ENCODE results near the gene COPB2.
A peak's percentile ranks its signal among the peaks of the same experiment; 100 is the strongest.
"Not testable (repeated sequence)": the region's sequence is repeated elsewhere in the genome, so short reads cannot be mapped to it uniquely, and the experiment has no call there.

Gene COPB2

GRCh38 chr3:139389552-139390368 lies at the start of gene COPB2:
TSS of gene COPB2 (minus strand) at chr3:139389647. CDS start at chr3:139389550, 97 bp downstream.
- DNase-seq = peak; percentile 100

DNA sequence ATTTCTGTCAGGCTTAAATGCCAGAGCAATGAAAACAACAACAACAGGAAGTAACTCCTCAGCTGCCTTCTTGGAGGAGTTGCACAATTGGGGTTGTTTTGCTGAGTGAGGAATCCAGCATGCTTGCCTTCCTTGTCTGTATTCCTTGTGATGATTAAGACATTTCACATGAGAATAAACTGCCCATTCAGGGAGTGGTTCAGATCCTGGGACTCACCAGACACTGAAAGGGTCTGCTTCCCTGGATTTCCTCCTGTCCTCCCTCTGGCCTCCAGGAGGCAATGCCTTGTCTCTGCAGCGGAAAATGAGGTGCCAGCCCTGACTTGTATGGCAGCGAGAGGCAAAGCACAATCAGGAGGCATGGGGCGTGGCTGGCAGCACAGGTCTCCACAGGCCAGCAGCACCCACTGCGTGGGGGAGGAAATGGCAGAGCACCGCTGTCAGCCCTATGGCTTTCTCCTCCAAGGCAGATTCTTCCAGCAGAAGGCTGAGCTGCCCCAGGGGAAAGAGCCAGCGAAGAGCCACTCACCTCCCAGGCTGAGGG lies 45.4 kb upstream of the COPB2 start:
- no peak for DNase-seq

DNA sequence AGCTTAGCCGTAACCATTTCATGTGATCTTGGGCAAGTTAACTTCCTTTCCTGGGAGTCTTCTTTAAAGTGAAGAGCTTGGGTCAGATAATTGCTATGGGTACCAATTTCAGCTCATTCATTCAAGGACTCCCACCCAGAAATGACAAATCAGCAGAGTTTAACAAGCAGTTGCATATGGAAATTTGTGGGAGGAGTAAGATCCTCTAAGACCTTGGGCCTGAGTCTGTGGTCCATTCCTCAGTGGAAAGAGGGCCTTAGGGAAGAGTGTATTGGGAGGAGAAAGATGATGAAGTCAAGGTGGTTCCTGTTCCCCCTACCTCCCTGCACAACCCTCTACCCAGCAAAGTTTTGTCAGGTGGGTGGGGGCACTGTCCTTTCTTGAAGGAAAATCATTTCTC lies 44.8 kb upstream of the COPB2 start:
- DNase-seq = no peak

DNA sequence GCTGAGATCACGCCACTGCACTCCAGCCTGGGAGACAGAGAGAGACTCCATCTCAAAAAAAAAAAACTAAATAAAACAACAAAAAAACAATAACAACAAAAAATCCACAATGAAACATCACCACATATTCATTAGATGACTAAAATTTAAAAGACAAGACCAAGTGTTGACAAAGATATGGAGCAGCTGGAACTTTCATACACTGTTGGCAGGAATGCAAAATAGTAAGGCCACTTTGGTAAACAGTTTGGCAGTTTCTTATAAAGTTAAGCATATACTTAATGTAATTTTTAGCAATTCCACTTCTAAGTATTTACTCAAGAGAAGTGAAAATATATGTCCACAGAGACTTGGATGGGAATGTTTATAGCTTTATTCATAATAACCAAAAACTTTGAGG lies 43.6 kb upstream of the COPB2 start:
- DNase-seq = no peak

DNA sequence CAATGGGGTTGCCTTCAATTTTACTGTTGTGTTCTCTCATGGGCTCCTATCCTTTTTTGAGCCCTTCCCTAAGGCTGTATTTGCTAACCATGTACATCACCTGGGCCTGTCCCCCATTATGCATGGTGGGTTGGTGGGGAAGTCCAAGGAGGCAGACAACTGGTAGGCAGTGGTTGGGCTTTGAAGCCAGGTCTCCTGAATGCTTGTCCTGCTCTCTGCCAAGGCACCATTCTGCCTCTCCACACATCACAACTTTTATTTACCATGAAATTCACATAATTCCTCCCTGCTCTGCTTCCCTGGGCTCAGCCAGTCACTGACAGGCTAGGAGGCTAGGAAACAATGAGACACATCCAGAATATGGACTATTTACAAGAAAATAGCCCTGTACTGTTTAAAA lies 41.0 kb upstream of the COPB2 start:
- no peak for DNase-seq

- peak; percentile 90 for DNase-seq
Observed at GRCh38 chr3:139427283-139428060, 38.0 kb upstream of the COPB2 start.

DNA sequence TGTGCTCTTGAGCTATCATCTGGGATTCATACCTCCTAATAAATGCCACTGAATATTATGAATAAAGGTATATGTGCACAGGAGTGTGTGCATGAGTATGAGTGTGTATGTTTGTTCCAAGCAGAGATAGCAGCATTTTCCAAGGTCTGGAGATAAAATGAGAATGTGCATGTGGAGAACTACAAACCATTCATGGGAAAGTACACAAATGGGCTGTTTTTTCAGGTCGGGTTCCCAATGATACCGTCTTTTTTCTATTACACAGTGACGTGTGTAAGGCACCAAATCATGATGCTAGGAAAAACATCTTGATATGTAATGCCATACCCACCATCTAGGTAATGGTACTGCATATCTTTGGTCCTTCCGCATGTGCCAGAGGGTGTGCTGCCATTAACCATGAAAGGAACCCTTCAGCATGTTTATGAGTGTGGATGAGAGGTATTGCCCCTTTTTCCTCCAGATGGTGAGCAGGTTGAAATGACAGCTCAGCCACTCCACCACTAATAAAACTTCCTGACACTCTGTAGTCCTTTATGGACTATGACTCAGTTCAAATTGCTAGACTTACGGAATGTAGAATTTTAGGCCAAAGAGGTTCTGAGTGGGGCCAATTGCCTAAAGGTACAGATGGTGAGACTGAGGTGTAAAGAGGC lies 36.4 kb upstream of the COPB2 start:
- no peak for DNase-seq

- no peak for DNase-seq
Observed at GRCh38 chr3:139423232-139423631, 33.8 kb upstream of the COPB2 start.

DNA sequence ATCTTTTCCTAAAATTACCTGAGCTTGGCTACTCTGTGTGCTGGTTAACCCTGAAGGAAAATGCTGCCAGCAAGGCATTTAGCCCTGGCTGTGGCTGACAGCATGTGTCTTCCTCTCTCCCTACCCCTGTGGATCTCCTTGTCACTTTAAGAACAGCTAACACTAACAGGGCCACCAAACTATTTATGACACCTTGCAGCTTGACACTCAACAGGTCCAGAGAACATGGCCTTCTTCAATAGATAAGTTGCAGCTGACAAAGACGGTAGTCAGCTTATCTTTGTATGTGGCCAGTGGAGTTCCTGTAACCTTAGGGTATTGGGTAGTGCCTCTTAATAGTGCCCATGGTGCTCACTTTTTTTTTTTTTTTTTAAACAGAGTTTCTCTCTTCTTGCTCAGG lies 32.0 kb upstream of the COPB2 start:
- DNase-seq = peak; percentile 28

DNA sequence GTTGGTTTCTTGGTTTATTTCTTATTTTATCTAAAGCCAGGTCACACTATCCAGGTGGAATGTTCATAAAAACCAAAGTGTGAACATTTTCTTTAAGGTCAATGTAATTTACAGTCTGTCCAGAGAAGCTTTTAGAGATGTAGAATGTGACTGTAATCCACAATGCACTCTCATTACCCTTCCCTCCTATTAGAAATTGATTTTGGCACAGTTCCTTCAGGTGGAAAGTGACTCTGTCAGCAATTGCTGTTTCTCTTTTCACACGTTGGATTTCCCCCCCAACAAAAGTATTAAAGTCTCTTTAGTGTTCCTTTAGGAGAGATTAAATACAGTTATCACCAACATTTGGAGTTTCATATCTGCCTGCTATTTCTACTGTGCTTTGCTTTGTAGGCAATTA lies 31.6 kb upstream of the COPB2 start:
- DNase-seq = peak; percentile 28

GRCh38 chr3:139418144-139418543 lies 28.7 kb upstream of the COPB2 start:
- DNase-seq = no peak

GRCh38 chr3:139416275-139416674 lies 26.8 kb upstream of the COPB2 start:
- no peak for DNase-seq

GRCh38 chr3:139414608-139415224 lies 25.3 kb upstream of the COPB2 start:
- no peak for DNase-seq

DNA sequence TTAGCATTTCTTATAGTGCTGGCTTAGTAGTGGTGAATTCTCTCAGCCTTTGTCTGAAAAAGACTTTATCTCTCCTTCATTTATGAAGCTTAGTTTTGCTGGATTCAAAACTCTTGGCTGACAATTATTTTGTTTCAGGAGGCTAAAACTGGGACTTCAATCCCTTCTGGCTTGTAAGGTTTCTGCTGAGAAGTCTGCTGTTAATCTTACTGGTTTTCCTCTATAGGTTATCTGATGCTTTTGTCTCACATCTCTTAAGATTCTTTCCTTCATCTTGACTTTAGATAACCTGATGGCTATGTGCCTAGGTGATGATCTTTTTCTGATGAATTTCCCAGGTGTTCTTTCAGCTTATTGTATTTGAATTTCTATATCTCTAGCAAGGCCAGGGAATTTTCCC lies 23.4 kb upstream of the COPB2 start:
- not testable (repeated sequence) for DNase-seq

DNA sequence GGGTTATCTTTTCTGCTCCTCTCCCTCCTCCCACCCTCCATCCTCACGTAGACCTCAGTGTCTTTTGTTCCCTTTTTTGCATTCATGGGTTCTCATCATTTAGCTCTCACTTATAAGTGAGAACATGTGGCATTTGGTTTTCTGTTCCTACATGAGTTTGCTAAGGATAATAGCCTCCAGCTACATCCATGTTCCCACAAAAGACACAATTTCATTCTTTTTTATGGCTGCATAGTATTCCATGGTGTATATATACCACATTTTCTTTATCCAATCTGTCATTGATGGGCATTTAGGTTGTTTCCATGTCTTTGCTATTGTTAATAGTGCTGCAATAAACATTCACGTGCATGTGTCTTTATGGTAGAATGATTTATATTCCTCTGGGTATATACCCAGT lies 11.7 kb upstream of the COPB2 start:
- DNase-seq = not testable (repeated sequence)

DNA sequence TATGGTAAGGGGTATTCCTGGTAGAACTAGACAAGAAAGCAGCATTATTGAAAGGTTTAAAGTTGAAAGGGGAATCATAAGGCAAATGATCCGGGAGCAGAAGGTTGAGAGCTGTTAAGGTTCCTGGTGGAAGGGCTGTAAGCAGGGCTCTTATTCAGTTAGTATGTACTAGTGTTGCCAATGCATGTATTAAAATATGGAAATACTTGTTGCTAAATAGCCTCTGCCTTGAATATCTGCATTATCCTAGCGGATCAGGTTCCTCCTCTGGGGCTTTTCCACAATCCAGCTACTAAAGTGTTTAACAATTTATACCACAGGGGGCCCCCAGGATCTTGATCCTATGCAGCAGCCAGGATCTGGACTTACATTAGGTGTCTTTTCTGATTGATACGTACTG lies 7.3 kb upstream of the COPB2 start:
- no peak for DNase-seq

DNA sequence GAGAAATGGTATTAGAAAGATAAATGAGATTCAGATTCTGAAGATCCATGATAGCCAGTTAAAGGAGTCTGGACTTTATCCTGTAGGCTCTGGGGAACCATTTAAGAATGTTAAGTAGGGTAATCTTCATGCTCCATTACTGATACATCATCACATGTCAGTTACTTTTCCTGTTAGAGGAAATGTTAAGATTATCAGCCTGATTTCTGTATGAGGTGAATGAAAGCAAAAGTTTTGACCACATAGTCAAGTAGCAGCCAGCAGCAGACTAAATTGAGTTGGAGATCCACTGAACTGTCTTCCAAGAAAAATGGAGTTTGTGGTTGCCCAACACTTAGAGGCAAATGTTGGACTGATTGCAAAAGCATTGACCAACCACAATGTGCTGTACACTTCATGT lies 4.7 kb upstream of the COPB2 start:
- no peak for DNase-seq

DNA sequence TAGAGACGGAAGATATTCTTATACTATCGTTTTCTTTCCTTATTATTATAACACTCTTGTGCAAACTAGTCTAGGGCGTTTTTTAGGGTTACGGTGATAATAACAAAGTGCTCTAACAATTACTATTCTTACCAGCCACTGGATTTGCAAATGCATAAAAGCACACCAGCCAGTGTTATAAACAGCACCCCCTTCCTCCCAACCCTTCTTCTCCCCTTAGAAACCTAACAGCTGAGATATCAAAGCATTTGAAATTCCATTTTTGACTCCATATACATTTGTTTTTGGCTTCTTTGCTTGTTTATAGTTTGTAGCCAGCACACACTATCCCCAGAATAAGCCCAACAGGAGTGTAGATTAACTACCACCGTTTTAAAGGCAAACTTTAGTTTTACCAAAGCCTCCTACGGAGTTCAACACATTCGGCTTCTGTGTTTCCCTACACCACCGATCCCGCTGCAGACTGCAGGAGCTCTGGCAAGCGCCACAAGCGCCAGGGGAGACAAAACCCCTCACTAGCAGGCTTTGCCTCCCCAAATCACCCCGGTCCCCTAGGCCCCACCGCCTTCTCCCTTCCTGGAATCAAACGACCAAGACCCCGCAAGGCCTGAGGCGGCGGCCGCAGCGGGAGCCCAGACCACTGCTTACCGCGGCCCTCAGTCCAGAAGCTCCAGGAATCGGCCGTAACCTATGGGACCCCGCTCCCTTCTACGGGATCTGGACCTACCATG lies 461 bp downstream of the COPB2 start:
- peak; percentile 4 for DNase-seq

- no peak for DNase-seq
Observed at GRCh38 chr3:139388077-139388476, 1.4 kb downstream of the COPB2 start.

DNA sequence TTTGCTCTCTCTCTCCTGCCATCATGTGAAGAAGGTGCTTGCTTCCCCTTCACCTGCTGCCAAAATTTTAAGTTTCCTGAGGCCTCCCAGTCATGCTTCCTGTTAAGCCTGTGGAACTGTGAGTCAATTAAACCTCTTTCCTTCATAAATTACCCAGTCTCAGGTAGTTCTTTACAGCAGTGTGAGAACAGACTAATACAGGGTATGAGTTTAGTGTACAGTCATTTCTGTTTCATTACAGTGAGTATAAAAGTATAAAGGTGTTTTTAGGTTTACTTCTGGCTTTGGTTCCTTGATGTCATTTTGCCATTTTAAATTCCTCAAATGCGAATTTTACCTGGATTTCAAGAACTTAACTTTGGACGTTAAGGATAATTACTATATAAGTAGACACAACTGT lies 7.2 kb downstream of the COPB2 start:
- DNase-seq = not testable (repeated sequence)

DNA sequence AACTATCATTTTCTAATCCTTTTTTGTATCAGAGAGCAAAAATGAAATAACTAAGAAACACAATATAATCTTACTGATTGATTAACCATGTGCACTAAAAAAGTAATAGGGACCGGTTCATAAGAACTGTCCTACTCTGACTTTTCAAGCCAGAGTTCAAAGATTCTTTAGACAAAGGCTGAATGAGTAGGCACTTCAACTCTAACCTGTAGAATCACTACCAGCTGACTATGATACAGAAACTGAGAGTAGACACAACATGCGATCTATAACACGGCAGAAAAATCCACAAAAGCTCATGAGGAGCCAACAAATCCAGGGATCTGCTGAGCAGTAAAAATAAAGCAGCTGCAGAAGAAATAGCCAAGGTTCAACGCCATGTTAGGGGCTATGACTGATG lies 8.9 kb downstream of the COPB2 start:
- DNase-seq = no peak

DNA sequence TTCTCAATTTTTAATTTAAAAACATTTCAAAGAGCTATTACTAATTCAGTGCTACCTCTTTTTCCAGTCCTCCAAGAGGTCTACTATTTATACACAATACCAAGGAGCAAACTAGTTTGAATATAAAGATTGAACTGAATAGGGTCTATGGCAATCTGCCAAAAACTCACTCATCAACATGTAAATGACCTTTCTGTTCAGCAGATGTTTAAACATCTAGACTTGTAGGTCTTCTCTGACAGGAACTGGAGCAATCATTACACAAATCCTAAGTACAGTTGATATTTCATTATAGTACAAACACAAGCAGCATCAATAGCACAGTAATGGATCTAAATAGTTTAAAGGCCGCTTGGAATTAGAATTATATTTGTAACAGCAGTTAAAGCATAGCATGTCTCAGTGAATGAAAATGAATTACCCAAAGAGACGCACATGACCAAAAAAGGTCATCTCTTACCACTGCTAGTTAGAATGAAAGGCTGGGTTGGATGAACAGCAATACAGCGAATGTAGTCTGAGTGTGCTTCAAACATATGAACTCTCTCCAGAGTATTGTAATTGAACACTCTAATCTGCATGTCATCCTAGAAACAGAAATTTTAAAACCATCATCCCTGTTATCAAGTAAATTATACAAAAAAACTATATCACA lies 10.7 kb downstream of the COPB2 start:
- peak; percentile 92 for DNase-seq

Measured in COR-L47 (cell line).